Ishikawa (cell line): ENCODE data around the gene TOR1A.

Experiments
- CEBPB ChIP-seq: IDR thresholded peaks from 2 replicates; pipeline ENCODE4 v1.6.1; 2012
- EP300 ChIP-seq: IDR thresholded peaks from 2 replicates; pipeline ENCODE4 v1.6.1; 2012; ENCODE audit warnings: borderline replicate concordance

DNA sequence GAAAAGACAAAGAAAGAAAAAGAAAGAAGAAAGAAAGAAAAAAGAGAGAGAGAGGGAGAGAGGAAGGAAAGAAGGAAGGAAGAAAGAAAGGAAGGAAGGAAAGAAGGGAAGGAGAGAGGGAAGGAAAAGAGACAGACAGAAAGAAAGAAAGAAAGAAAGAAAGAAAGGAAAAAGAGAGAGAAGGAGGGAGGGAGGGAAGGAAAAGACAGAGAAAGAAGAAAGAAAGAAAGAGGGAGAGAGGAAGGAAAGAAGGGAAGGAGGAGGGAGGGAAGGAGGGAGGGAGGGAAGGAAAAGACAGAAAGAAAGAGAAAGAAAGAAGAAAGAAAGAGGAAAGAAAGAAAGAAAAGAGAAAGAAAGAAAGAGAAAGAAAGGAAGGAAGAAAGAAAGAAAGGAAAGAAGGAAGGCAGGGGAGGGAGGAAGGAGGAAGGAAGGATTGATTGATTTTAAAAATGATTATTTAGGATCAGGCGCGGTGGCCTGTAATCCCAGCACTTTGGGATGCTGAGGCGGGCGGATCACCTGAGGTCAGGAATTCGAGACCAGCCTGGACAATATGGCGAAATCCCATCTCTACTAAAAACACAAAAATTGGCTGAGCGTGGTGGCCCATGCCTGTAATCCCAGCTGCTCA is 44.3 kb downstream of the TOR1A start:
- TF ChIP-seq EP300, result no peak
- no peak for TF ChIP-seq CEBPB
